Activated naive CD8-positive, alpha-beta T cell (primary cell): ENCODE data around the gene GLIPR1L1.

ENCODE experiments used
- H3K27ac Mint-ChIP-seq: one replicate; pipeline ENCODE4 v1.8.0; 2021; ENCODE audit warnings: mixed read lengths
- H3K27me3 Mint-ChIP-seq: one replicate; pipeline ENCODE4 v1.8.0; 2021; ENCODE audit warnings: mixed read lengths
- H3K36me3 Mint-ChIP-seq: one replicate; pipeline ENCODE4 v1.8.0; 2021; ENCODE audit warnings: mixed read lengths
- H3K4me1 Mint-ChIP-seq: one replicate; pipeline ENCODE4 v1.8.0; 2021; ENCODE audit warnings: low read depth, mixed read lengths
- H3K4me3 Mint-ChIP-seq: one replicate; pipeline ENCODE4 v1.8.0; 2021; ENCODE audit warnings: mild to moderate bottlenecking, mixed read lengths
- H3K9me3 Mint-ChIP-seq: one replicate; pipeline ENCODE4 v1.8.0; 2021; ENCODE audit warnings: low read depth, mixed read lengths

The GLIPR1L1 gene

DNA sequence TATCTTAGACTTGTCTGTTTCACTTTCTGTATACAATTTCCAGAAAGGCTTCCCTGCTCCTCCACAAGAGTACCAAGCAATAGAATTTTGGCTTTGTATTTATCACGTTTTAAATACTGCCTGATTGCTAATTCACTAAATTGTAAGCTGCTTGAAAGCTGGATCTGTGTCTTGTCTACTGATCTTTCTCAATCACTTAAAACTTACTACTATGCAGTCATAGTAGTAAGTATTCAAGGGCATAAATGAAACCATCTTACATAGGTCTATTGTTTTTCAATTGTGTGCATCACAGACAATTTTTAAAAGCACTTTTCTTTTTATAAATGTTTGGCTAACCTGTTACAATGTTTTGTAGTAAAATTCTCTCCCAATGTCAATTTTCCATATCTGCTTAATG lies 55.2 kb downstream of the GLIPR1L1 start:
- Mint-ChIP-seq H3K27me3 (no peaks in the 10 kb centered on the region), H3K27ac (peak overlapping the region; percentile 98), H3K4me3 (peak overlapping the region; percentile 92), H3K36me3 (no peaks in the 10 kb centered on the region), H3K9me3 (peaks cover 5% of the 10 kb centered on the region), H3K4me1 (peaks cover 41% of the 10 kb centered on the region)

DNA sequence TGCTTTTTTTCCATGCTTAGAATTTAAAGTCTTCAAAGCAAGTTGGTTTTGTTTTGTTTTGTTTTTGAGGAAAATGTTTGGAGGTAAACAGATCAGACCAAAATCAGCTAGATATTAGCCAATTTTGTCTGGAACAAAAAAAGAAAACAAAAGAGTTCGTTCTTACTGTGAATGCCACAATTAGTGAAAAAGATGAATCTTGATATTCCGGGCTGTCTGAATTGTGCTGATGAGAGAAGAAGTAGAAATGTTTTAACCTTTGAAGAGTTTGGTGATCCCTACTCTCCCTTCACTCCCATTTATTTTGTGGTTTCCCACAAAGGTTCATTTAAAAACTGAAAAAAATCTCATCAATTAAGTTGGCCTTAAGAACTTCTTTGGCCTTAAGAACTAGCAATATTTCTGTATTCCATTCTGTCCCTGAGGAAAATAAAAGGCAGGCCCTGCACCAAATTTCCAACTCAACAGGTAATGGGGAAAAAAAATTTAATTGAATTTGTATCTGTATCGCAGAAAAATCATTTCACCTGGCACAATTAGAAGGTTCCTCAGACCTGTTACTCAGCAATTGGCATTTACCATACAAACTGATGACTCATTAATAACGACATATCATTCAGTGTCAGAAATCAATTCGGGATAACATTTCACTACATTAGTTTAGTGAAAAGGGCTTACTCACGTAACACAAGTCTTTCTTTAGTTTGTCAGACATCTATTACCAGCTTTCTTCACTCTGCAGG lies 55.9 kb downstream of the GLIPR1L1 start:
- Mint-ChIP-seq H3K27me3 (no peaks in the 10 kb centered on the region), H3K4me1 (peaks cover 42% of the 10 kb centered on the region), H3K27ac (peak overlapping the region; percentile 98), H3K9me3 (peaks cover 3% of the 10 kb centered on the region), H3K4me3 (peak overlapping the region; percentile 92), H3K36me3 (no peaks in the 10 kb centered on the region)

DNA sequence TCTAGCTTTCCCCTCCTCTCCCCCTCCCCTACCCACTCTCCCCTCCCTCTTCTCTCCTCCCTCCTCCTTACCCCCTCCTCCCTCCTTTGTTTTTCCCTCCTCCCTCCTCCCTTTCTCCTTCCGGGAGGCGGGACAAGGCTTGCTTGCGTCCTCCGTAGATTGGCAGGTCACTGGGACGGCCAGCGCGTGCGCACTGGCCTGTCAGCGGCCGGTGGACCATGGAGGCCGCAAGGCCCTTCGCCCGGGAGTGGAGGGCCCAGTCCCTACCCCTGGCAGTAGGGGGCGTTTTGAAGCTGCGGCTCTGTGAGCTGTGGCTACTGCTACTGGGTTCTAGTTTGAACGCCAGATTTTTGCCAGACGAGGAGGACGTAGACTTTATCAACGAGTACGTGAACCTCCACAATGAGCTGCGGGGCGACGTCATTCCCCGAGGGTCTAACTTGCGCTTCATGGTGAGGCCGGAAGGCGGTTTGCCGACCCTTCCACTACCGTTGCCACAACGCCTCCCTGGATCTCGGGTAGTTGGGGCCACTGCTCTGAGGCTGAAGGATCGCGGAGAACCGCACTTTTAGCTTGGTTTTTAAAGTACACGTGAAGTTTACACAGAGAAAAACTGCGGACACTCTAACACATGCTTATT lies 56.5 kb downstream of the GLIPR1L1 start, which contains the start of gene GLIPR1L2:
TSS of gene GLIPR1L2 (plus strand) at position 191 of the 640 bp plus-strand sequence. CDS start at position 219, 28 bp downstream.
- peak within 1 kb of the TSS; percentile 98 for H3K27ac Mint-ChIP-seq
- H3K27me3 Mint-ChIP-seq, result no peaks in the 10 kb centered on the region
- H3K36me3 Mint-ChIP-seq, result no peaks in the 10 kb centered on the region
- H3K4me1 Mint-ChIP-seq, result peaks cover 46% of the 10 kb centered on the region
- no peaks in the 10 kb centered on the region for H3K9me3 Mint-ChIP-seq
- peak within 1 kb of the TSS; percentile 92 for H3K4me3 Mint-ChIP-seq

DNA sequence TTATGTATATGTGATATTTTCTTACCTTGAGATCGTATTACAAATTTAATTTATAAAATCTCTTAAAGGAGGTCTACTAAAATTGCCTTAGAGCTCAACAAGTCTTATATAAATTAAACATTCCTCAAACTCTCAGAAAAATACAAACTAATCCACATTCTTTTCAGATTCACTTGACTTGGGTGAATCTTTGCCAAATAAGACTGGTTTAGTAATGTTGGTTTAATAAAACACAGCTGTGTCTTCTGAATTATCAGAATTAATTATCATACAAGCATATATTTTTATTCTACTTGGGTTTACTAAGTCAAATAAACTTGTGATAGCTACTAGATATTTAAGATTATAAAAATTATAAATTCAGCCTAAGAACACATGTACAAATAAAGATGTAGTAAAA lies 69.8 kb downstream of the GLIPR1L1 start:
- H3K9me3 Mint-ChIP-seq, result no peaks in the 10 kb centered on the region
- peaks cover 20% of the 10 kb centered on the region for H3K36me3 Mint-ChIP-seq
- no peaks in the 10 kb centered on the region for H3K4me1 Mint-ChIP-seq
- H3K27ac Mint-ChIP-seq, result no peak overlapping the region
- peaks cover 2% of the 10 kb centered on the region for H3K27me3 Mint-ChIP-seq
- H3K4me3 Mint-ChIP-seq, result no peak overlapping the region

DNA sequence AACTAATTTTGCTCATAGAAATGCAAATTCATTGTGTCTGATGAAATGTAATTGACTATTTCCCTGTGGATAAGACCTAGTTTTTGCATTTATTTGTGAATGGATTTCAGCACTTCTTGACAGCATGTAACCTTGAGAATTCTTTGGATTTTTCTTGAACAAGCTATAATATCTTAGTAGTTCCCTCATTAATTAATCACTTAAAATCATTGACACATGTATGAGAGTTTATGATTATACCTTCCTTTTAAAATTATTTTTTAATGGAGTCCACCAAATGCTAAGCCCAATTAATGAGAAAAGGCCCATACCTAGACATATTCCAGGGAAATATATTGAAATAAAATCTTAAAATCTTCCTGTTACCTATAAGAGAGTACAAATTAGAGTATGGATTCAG lies 73.2 kb downstream of the GLIPR1L1 start:
- H3K36me3 Mint-ChIP-seq, result peaks cover 23% of the 10 kb centered on the region
- no peaks in the 10 kb centered on the region for H3K9me3 Mint-ChIP-seq
- no peak overlapping the region for H3K27ac Mint-ChIP-seq
- no peaks in the 10 kb centered on the region for H3K4me1 Mint-ChIP-seq
- peaks cover 2% of the 10 kb centered on the region for H3K27me3 Mint-ChIP-seq
- H3K4me3 Mint-ChIP-seq, result no peak overlapping the region

DNA sequence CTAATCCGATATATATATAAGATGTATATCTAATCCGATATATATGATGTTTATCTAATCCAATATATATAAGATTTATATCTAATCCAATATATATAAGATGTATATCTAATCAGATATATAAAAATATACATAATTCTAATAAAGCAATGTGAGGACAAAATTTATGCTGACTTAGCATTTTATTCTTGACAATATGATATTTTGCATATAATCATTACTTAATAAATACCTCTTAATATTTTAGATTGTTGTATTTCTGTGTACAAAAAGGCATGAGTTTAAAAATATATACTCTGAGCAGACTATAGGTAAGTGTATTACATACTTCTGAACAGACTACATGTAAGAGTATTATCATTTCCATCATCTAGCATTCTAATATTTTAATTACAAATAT lies 75.4 kb downstream of the GLIPR1L1 start:
- no peaks in the 10 kb centered on the region for H3K4me1 Mint-ChIP-seq
- peaks cover 12% of the 10 kb centered on the region for H3K36me3 Mint-ChIP-seq
- no peaks in the 10 kb centered on the region for H3K27me3 Mint-ChIP-seq
- no peak overlapping the region for H3K27ac Mint-ChIP-seq
- no peak overlapping the region for H3K4me3 Mint-ChIP-seq
- H3K9me3 Mint-ChIP-seq, result no peaks in the 10 kb centered on the region

DNA sequence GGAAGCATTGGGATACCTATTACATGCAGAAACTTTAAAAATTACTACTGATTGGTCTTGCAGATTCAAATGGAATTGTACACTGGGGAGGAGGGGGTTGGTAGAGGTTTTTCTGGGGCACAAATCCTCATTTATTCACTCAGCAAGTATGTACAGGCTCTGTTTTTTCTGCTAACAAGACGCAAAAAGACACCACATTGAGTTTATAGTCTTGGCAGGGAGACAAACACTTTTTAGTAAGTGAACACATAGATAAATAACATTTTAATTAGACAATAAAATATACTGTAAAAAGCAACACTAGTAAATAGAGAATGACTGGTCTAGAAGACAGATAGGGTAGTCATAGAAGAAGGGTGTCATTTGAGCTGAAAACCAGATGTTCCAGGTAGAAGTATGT lies 80.2 kb downstream of the GLIPR1L1 start:
- no peaks in the 10 kb centered on the region for H3K27me3 Mint-ChIP-seq
- H3K36me3 Mint-ChIP-seq, result peaks cover 5% of the 10 kb centered on the region
- no peaks in the 10 kb centered on the region for H3K4me1 Mint-ChIP-seq
- no peak overlapping the region for H3K27ac Mint-ChIP-seq
- no peak overlapping the region for H3K4me3 Mint-ChIP-seq
- peaks cover 5% of the 10 kb centered on the region for H3K9me3 Mint-ChIP-seq

DNA sequence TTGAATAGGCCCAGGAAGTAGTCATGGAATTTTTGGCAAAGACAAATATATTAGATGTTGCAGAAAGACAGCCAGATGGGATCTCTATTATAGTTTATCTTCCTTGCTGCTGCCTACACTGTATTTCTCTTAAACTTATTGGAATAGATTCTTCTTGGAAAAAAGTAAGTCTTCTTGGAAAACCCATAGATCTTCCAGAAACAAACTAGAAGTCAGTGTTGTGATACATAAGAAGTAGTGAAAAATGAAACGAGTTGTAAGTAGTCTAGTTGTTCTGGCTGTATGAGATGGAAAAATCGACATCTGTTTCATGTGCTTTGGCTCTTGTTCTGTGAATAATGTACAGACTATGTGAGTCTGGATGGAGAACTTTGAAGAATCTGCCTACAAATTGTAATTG lies 85.4 kb downstream of the GLIPR1L1 start:
- Mint-ChIP-seq H3K4me1 (no peaks in the 10 kb centered on the region), H3K36me3 (peaks cover 4% of the 10 kb centered on the region), H3K27me3 (no peaks in the 10 kb centered on the region), H3K27ac (no peak overlapping the region), H3K9me3 (peaks cover 5% of the 10 kb centered on the region), H3K4me3 (no peak overlapping the region)
